Stimulated activated CD4-positive, alpha-beta T cell treated with anti-CD3 and anti-CD28 coated beads, Interleukin-4, amount 100 ng/mL, for 1 hour (primary cell): Measurements from ENCODE around the gene TNIK.
"Not testable (repeated sequence)": the region's sequence is repeated elsewhere in the genome, so short reads cannot be mapped to it uniquely, and the experiment has no call there.

Experiments used
- DNase-seq: peaks from one replicate; pipeline ENCODE4 v3.0.0-alpha.2; 2020

Gene TNIK

DNA sequence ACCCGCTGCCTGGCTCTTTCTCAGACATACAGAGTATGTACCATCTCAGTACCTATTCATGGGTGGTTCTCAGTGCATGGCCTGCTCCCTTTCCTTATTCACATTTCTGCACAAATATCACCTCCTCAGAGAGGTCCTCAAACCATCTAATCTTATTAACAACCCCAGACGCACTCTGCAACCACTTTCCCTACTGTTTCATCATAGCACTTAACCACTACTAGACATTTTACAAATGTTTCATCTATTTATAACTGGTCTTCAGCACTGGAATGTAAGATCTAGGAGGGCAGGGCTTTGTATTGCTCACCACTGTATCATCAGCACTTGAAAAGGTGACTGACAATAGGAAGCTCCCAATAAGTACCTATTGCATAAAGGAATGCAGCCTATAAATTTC, 45.1 kb downstream of the TNIK start:
- no peak for DNase-seq

DNA sequence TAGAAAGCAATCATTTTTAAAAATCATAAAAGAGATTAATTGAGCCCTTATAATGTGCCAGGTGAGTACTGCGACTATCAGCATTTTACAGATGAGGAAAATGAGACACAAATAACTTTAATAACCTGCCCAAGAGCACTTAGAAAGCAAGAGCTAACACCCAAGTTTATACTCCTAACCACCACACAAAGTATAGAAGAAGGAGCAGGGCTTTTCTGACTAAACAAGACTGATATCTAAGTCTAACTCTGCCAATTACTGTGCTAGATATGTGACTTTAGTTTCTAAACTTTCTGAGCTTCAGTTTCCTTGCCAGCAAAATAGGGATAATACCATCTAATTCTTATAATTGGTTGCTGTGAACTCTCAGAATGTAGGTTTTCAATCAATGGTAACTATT, 47.7 kb downstream of the TNIK start:
- DNase-seq: no peak

DNA sequence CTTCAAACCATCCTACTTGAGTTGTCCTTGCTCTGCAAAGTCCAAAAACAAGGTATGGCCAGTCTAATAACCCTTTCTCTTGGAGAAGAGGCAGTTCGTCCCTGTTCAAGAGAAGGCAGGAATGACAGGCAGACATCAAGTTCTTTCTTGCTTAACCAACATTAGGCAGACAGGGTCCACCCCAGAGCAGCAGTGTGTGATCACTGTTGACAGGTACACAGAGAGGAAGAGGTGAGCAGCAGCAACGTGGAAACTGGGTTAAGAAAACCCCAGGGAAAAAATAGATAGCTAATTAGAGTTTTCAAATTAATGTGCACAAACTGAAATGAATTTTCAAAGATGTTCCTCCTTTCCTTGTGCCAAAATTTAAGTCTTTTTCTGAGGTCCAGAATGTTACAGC, 48.2 kb downstream of the TNIK start:
- DNase-seq: no peak

DNA sequence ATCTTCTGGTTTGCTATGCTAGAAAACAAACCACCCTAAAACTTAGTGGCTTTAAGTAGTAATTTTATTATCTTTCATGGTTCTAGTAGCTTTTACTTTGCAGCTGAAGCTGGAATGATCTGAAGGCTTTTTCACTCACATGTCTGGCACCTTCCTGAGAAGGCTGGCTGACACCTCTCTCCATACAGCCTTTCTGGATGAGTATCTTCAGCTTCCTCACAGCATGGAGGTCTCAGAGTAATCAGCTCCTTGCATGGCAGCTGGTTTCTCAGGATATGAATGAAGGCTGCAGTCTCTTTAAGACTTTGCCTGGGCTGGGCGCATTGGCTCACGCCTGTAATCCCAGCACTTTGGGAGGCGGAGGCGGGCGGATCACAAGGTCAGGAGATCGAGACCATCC, 50.0 kb downstream of the TNIK start:
- no peak for DNase-seq

DNA sequence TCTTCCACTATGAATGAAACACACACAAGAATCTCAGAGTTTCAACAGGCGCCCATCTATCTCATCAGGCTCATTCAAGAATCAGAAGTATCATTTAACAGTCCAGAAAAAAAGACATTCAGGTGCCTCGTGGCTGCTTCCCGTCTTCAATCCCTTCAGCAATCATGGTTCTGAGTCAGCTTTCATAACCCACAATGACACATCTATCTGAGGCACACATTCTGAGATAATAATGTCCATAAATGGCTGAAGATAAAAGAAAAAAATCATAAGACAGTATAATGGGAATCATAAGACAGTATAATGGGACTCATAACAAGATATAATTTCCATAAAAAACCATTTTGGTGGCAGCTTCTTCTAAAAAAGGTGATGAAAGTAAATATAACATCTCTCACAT, 52.4 kb downstream of the TNIK start:
- DNase-seq: no peak

DNA sequence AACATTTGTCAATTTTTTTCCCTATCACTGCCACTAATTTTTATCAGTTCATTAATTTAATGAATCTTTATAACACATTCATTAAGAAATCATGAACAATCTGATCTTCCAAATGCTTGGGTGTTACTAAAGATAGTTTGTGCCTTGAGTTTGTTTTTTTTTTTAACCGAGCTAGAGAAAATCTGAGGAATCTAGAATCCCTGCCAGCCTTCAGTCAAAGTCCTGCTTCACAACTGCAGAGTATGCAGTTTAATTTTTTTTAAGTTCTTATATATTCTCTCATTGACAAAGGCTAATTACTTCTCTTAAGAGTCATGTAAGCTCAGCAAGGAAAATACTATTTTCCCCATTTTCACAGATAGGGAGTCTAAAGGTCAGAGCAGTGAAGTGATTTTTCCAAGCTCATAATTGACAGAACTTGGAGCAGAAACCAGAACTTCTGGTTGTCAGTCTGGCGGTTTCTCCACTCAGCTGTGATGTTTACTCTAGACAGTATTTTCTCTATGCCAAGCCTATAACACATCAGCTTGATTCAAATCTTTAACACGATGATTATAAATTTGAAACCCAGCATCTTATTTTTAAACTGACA, 55.7 kb downstream of the TNIK start:
- DNase-seq: no peak

DNA sequence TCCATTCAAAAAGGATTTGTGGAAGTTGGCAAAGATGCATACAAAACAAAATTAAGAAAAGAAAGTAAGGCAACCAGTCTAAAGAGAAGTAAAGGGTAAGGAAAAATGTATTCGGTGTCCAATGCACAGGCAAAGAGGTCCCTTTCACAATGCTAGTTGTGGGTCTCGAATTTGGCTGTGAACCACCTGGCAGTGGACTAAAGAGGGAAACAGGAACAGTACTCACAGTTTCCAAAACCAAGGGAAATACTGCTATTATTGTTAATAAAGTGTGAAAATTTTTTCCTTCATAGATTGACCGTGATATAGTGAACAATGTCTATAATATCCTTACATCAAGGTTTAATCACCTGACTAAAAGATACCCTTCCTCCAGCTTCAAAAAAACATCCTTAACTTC, 57.9 kb downstream of the TNIK start:
- no peak for DNase-seq

DNA sequence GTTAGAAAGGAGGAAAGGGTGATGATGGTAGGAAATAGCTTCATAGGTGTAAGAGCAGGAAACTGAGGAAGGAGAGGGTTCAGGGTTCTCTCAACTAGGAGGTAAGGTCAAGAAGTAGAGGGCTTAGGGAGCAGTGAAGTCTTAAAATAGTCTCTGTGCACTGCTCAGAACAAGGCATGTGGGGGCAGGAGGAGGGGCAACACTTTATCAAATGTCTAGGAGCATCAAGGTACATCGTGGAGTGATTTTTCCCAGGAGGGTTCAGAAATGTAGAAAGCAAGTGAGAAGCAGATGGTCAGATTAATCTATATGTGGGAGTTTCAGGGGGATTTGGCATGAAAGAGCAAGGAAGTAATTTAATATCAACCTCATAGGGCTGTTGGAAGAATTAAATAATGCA, 58.8 kb downstream of the TNIK start:
- DNase-seq: no peak

DNA sequence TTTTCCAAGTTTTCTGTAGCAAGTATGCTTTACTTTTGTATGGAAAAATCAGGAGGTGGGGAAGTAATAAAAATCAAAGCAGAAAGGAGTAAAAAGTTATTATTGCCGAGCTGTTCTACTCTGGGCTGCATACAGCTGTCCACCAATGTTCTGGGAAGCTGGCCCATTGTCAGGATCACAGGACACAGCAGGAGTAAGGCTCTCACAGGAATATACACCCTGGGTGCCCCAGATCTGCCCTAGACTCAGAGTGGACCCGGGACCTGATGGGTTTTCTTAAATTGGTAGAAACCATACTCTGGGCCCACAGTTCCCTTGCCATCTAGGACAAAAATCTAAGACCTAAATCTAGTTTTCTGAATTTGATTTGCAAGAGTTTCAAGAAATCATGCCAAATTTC, 60.4 kb downstream of the TNIK start:
- DNase-seq: no peak

DNA sequence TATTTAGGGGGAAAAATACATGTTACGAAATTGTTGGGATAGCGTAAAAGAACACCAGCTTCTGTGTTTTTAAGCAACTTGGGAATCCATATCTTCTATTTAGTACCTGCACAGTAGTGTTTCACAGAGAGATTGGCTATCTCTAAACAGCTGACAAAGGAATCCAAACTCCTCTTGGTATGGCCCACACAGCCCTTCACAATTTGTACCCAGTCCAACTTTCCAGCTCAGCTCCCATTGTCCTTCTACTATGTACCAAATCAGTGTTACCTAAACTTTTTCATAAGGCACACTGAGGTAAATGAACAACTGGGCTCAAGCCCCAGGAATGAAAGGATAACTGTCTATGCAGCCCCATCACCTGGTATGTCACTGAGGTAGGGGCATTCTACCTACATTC, 61.9 kb downstream of the TNIK start:
- DNase-seq: no peak

DNA sequence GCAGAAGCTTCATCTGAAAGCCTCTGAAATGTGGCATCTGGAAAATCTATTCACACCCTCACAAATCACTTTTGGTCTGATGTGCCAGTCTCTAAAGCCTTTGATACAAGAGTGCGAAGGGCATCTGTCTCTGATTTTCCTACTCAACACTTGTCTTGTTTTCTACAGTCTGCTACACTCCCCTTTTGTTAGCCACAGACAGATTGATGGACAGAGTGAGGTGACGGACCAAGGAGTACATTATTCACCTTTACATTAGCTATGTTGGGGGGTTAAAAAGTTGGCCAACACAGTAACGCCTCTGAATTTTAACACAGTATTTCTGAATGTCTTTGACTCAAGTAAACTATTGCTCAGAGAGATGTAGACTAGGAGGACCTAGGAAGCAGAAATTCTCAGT, 63.1 kb downstream of the TNIK start:
- DNase-seq: no peak

DNA sequence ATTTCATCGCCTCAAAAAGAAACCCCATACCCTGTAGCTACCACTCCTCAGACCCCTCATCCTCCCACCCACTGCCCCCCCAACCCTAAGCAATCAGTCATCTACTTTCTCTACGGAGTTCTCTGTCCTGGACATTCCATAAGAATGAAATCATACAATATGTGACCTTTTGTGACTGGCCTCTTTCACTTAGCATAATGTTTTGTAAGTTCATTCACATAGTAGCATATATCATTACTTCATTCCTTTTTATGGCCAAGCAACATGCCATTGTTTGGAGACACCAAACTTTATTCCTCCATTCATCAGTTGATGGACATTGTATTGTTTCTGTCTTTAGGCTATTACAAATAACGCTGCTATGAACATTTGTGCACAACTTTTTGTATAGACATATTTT, 64.2 kb downstream of the TNIK start:
- no peak for DNase-seq

DNA sequence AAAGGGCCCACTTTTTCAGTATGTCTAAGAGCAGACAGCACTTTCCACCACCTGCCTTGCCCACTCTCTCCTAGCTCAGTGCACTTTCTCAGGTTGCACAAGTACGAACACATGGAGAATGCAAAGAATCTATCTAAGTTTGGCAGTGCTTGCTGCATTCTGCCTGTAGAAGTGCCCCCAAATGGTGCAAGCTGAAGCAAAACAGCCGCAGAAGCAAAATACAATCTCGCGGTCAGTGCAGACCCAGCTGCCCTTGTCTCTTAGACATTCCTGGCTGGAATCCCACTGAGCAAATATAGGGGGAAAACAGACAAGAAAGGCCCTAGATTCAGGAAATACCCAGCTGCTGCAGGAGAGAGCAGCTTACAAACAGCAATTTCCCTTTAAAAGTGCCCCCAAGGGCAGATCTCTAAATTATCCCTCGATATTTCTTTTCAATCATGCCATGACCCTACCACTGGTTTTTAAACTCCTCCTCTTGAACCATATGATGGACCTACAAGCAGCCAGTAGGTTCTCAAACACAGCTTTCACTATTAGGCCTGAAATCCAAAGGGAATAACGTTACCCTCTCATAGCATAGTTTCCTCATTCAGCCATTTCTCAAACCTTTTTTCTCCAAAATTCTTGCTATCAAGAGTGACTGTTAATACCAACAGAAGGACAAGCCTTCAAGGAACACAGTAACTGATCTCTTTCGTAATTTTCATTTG, 67.0 kb downstream of the TNIK start:
- DNase-seq: no peak

DNA sequence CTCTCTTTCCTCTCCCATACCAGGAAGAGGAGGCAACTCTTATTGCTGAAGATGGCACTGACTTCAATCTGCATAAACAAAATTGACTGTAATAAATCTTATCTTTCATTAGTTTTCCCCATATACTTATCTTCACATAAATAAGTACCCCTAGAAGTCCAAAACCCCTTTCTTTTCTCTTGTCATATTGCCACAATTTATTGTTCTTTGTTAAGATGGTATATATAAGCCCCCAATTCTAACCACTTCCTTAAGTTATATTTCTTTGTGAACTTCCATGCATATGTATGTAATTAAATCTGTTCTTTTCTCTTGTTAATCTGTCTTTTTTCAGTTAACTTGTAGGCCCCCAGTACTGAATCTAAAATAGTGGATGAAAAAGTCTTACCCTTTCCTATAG, 68.8 kb downstream of the TNIK start:
- no peak for DNase-seq

DNA sequence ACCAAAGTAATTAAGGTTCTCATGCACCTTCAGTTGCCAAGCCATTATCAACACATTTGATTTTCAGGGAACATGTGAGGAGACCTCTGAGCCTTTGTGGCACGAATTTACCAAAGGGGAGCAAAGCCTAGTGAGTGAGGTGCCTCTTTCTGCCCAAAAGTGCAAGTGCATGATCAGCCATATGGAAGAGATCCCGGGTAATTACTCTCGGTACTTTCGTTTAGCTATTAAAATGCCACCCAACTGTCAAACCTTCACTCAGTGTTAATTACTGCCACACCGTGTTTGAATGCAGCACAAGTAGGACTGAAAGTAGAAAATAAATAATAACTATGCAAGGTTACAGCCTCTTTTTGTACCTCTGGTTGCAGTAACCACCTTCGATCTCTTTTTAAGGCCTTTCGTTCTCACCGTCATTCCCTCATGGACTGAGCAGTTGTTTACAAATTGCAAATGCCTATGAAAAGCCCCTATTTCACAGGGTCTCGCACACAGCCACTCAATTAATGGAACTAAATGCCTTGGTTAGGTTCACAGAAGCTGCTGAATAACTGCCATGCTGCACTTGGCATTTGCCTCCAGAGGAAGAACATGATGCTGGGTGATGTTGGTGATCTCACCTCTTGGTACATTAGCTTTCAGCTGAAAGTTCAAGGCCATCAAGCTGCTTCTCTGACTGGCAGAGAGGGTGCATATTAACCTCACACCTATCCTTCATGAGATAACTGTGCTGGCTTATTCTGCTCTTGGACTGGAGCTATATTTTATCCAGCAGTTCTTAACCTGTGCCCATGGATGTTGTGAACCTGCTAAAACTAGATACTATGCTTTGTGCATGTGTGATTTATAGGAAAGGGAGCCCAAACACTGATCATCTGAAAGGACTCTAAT, 69.9 kb downstream of the TNIK start:
- DNase-seq: no peak

DNA sequence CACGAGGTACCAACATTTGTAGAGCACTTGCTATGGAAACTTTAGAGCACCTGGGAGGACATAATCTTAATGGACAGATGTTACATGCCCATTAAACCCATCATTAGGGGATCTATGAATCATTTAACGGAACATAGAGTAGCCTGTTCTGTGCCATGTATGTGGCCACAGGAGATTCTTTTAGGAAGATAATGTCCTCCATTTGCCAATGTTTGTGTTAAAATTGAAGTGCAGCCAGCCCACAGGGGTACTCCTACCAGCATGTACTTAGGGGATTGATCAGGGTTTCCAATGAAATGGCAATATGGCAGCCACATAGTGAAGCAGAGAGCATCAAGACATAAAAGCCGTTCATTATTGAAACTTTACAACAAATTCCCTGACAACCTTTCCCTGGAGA, 70.7 kb downstream of the TNIK start:
- no peak for DNase-seq

DNA sequence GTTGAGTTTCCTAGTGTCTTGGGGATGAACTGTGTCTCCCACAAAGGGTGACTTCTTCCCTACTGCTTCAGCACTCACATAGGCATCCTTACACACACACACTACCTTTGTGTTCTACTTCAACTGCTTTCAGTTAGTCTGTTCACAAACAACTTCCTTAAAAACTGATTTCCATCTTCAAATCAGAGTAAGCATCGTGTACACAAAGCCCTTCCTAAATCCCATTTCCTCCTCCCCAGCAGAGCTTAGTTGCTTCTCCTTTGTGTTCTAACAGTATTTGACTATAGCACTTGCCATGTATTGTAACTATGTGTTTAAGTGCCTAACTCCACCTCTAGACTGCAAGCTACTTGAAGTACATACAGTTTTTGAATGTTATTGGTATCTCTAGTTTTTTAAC, 71.7 kb downstream of the TNIK start:
- DNase-seq: no peak

DNA sequence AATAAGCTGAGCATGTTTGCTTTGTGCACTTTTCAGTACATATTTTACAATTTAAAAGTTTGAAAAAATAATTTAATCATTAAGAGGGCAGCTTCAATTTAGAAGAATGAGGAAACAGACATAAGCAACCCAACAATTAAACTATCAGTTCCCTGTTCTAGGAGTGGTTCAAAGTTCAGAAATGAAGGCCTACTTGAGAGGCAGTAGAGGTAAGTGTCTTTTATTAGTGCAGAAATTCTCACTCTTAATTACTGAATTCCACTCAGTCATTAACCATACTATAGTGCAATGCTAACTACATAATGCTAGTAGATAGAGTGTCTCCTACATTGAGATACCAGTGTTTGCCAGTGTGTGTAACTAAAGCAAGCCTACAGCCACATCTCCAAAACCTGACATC, 73.1 kb downstream of the TNIK start:
- DNase-seq: no peak

DNA sequence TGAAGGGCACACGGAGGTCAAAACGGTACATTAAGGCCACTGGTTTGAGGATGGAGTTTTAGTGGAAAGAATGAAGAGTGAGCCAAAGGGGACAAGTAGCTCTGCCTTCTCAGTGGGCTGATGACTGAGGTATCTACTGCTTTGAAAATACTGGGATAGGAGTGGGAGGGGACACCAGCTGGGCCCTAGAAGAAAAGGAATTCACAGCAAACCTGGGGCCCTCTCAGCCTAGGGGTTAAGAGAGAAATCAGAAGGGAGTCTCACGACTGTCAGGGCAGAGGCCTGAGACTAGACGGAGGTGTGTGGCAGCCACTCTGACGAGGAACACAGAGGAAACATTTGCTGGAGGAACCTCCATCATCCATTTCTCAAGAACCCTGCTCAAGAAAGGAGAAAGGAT, 75.1 kb downstream of the TNIK start:
- no peak for DNase-seq

DNA sequence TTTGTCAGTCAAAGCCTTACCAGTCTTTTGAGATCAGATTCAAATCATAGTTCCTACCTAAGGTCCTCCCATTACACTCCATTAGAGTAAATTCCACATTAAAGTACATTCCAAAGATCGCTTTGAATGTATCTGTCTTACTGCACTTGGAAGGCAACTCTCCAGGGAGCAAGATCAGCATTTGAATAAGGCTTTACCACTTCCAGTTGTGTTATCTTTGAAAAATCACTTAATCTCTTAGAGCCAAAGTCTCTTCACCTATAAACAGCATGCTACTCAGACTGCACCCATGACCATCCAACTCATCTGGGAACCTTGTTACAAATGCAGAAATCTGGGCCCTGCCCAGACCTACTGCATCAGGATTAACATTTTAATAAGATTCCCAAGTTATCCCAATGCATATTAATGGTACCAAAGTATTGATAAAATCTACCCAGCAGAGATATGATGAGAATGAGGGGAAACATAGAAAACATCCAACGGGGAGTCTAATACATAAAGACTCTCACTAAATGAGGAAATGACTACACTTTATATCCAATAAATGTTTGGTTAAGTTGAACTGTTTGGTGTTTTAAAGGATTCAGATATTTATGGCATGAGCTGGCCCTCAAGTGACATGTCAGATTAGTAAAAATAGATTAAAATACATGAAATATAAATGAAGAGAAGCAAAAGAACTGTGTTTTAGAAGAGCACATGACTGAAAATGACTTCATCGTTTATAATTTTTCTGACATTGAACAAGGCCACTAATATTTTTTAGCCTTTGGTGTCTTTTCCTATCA, 75.9 kb downstream of the TNIK start:
- DNase-seq: no peak

DNA sequence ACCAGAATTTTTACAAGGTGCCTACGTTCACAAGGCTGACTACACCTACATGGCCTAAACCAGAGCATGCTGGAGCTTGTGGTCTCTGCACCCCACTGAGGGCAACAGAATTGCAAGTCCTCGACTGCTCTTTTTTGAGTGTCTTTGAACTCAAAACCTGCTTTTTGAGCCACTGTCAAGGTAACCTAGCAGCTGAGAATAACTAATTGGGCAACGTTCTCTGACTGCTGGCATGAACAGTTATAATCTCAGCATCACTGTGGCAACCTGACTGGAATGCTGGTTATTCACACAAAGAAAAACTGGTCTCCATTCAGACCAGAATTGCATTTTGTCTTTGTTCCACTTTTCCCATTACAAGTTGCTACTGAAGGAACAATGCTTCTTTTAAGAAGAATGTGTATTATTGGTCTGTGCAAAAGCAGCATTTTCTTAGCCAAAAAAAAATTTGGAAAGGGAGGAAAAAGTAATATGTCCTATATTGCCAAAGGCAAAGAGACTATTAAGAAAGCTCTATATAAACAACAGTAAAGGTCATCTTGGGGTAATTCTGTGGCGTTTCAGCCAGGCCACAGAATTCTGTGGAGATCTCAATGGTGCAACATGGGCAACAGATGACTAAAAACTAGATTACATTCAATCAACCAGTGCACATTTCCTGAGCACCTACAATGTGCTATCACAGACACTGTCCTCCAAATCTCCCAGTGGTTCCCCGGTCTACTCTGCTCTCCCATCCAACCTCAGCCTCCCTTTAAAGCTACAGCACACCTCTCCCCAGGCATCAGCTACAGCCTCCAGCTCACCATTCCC, 76.8 kb downstream of the TNIK start:
- no peak for DNase-seq

DNA sequence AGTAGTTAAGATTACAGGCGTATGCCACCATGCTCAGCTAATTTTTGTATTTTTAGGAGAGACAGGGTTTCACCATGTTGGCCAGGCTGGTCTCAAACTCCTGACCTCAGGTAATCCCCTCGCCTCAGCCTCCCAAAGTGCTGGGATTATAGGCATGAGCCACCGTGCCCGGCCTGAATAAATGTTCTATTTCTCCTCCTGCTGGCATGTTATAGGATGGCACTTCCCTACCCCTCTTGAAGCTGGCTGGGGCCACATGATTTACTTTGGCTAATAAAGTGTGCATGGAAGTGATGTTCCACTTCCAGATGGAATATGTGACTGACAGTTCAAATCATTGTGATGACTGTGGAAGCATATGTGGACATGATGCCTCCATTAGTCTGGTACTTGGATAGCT, 77.9 kb downstream of the TNIK start:
- not testable (repeated sequence) for DNase-seq
